Activated naive CD8-positive, alpha-beta T cell treated with anti-CD3 and anti-CD28 coated beads for 36 hours (primary cell): Measurements from ENCODE around the gene EIF6. TPM values are rescaled to one million over a fixed set of nuclear protein-coding genes. Genes with fewer than 3 reads are reported as not detected.
"Not testable (repeated sequence)": the region's sequence is repeated elsewhere in the genome, so short reads cannot be mapped to it uniquely, and the experiment has no call there.

Source experiments
- DNase-seq: peaks from one replicate; pipeline ENCODE4 v3.0.0; 2021
- H3K27ac Mint-ChIP-seq: one replicate; pipeline ENCODE4 v1.8.0; 2022; ENCODE audit warnings: mild to moderate bottlenecking, moderate library complexity, mixed read lengths
- H3K27me3 Mint-ChIP-seq: one replicate; pipeline ENCODE4 v1.8.0; 2022; ENCODE audit warnings: mild to moderate bottlenecking, mixed read lengths
- H3K36me3 Mint-ChIP-seq: one replicate; pipeline ENCODE4 v1.8.0; 2021; ENCODE audit warnings: mild to moderate bottlenecking, mixed read lengths
- H3K4me1 Mint-ChIP-seq: one replicate; pipeline ENCODE4 v1.8.0; 2021; ENCODE audit warnings: mixed read lengths
- H3K4me3 Mint-ChIP-seq: one replicate; pipeline ENCODE4 v1.8.0; 2022; ENCODE audit warnings: mild to moderate bottlenecking, moderate library complexity, mixed read lengths
- H3K9me3 Mint-ChIP-seq: one replicate; pipeline ENCODE4 v1.8.0; 2022; ENCODE audit warnings: mixed read lengths
- total RNA-seq, 2 experiments: library from RNA; stranded (reverse); gene quantifications; one replicate each; pipeline ENCODE4 v1.2.3, GENCODE V29; 2021

The EIF6 gene
- total RNA-seq, 2 experiments from 2014 or later = 172 to 179 TPM

DNA sequence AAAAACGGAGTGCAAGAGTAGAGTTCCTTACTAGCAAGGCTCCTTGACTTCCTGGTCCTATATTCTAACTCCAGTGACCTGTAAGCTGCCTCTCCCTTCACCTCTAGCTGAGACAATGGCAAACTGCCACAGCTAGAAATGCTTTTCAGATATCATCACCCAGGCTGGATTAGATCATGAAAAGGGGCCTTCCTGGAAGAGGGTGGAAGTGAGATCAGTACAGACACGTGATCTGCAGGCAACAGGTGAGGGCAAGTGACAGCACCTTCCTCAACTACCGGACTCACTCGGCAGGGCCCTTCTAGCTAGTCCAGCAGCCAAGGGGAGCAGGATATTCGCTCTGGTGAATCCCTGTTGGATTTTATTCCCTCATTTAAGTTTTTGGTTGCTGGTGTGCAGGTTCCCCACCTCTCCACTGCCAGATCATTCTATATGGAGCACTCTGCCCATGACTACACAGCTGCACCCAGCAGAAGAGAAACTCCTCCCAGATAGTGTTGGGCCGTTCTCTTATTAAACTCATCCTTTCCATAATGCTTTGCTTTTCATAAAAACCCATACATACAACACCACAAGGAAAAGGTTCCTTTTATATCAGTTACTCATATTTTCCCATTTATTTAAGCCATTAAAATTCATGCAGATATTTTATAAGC, 34.1 kb upstream of the EIF6 start:
- DNase-seq = no peak
- no peaks in the 10 kb centered on the region for H3K27me3 Mint-ChIP-seq
- no peak overlapping the region for H3K4me3 Mint-ChIP-seq
- peaks cover 3% of the 10 kb centered on the region for H3K36me3 Mint-ChIP-seq
- H3K27ac Mint-ChIP-seq = no peak overlapping the region
- H3K4me1 Mint-ChIP-seq = peaks cover 32% of the 10 kb centered on the region
- H3K9me3 Mint-ChIP-seq = no peaks in the 10 kb centered on the region

- Mint-ChIP-seq H3K36me3 (peaks cover 5% of the 10 kb centered on the region), H3K27me3 (no peaks in the 10 kb centered on the region), H3K9me3 (no peaks in the 10 kb centered on the region), H3K27ac (no peak overlapping the region), H3K4me3 (no peak overlapping the region), H3K4me1 (peaks cover 29% of the 10 kb centered on the region)
- DNase-seq = no peak
Measured at GRCh38 chr20:35317416-35318210, 33.0 kb upstream of the EIF6 start.

DNA sequence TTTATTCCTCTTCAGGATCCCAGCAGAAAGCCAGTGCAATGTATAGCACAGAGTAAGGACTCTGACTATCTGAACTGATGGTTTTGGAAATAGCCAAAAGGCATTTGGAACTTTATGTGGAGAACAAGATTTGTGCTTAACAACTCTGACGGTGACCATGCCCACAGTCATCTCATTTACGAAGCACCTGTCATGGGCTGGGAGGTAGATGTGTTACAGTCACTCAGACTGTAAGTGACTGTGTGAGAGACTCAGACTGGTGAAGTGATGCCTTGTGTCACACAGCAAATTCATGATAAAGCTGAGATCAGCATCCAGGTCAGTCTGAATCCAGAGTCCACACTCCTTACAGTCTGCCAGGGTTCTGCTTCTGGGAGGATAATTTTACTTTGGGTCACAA, 31.5 kb upstream of the EIF6 start:
- Mint-ChIP-seq H3K4me3 (no peak overlapping the region), H3K36me3 (peaks cover 8% of the 10 kb centered on the region), H3K9me3 (no peaks in the 10 kb centered on the region), H3K27me3 (no peaks in the 10 kb centered on the region), H3K4me1 (peaks cover 41% of the 10 kb centered on the region), H3K27ac (no peak overlapping the region)
- DNase-seq = no peak

- H3K27ac Mint-ChIP-seq, H3K9me3 Mint-ChIP-seq, H3K27me3 Mint-ChIP-seq, DNase-seq, H3K4me3 Mint-ChIP-seq: not testable (repeated sequence)
- peaks cover 41% of the 10 kb centered on the region for H3K4me1 Mint-ChIP-seq
- H3K36me3 Mint-ChIP-seq = peaks cover 10% of the 10 kb centered on the region
Measured at GRCh38 chr20:35315632-35316020, 31.1 kb upstream of the EIF6 start.

GRCh38 chr20:35314816-35315631, 30.5 kb upstream of the EIF6 start:
- peaks cover 41% of the 10 kb centered on the region for H3K4me1 Mint-ChIP-seq
- peaks cover 11% of the 10 kb centered on the region for H3K36me3 Mint-ChIP-seq
- no peak overlapping the region for H3K4me3 Mint-ChIP-seq
- DNase-seq = no peak
- no peaks in the 10 kb centered on the region for H3K9me3 Mint-ChIP-seq
- H3K27ac Mint-ChIP-seq = peak overlapping the region; percentile 52
- no peaks in the 10 kb centered on the region for H3K27me3 Mint-ChIP-seq

- Mint-ChIP-seq H3K9me3 (no peaks in the 10 kb centered on the region), H3K27me3 (no peaks in the 10 kb centered on the region), H3K4me1 (peaks cover 31% of the 10 kb centered on the region), H3K4me3 (no peak overlapping the region), H3K27ac (peak overlapping the region; percentile 50), H3K36me3 (peaks cover 13% of the 10 kb centered on the region)
- no peak for DNase-seq
Measured at GRCh38 chr20:35312318-35312717, 27.7 kb upstream of the EIF6 start.

GRCh38 chr20:35311822-35312221, 27.2 kb upstream of the EIF6 start:
- no peaks in the 10 kb centered on the region for H3K9me3 Mint-ChIP-seq
- H3K4me3 Mint-ChIP-seq = no peak overlapping the region
- no peak for DNase-seq
- no peaks in the 10 kb centered on the region for H3K27me3 Mint-ChIP-seq
- H3K36me3 Mint-ChIP-seq = peaks cover 13% of the 10 kb centered on the region
- H3K27ac Mint-ChIP-seq = peak overlapping the region; percentile 35
- H3K4me1 Mint-ChIP-seq = peaks cover 31% of the 10 kb centered on the region

- H3K27me3 Mint-ChIP-seq = no peaks in the 10 kb centered on the region
- H3K27ac Mint-ChIP-seq = peak overlapping the region; percentile 35
- peaks cover 13% of the 10 kb centered on the region for H3K36me3 Mint-ChIP-seq
- H3K4me1 Mint-ChIP-seq = peaks cover 35% of the 10 kb centered on the region
- H3K4me3 Mint-ChIP-seq = no peak overlapping the region
- DNase-seq = peak; percentile 67
- no peaks in the 10 kb centered on the region for H3K9me3 Mint-ChIP-seq
Measured at GRCh38 chr20:35311409-35311808, 26.8 kb upstream of the EIF6 start.

GRCh38 chr20:35307666-35308653, 23.4 kb upstream of the EIF6 start:
- Mint-ChIP-seq H3K9me3 (no peaks in the 10 kb centered on the region), H3K4me1 (peaks cover 42% of the 10 kb centered on the region), H3K36me3 (peaks cover 13% of the 10 kb centered on the region), H3K27me3 (no peaks in the 10 kb centered on the region), H3K27ac (peak overlapping the region; percentile 18), H3K4me3 (no peak overlapping the region)
- DNase-seq = no peak

DNA sequence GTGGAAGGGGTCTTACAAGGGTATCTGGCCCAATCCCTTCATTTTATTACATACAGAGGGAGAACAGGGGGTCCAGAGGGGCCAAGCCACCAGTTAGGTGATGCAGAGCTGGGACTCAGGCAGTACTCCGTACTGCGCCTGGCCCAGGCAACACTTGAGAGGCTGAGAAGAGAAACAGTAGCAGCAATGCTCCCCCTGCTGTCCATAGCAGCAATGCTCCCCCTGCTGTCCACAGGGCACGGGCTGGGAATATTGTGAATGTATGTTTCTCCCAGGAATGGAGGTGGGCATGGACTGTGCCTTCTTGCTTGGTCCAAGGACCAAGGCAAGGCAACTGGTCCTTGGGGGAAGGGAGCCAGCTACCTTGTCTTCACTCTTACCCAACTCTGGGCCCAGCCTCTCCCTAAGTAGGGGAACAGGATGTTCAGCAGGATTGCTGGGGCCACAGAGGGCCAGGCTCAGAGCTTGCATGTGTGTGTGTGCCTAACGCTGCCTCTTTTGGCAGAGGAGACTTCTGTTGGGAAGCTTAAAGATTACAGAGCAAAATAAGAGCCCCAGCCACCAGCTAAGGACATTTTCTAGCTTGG, 22.5 kb upstream of the EIF6 start:
- DNase-seq = no peak
- H3K36me3 Mint-ChIP-seq = peaks cover 8% of the 10 kb centered on the region
- H3K9me3 Mint-ChIP-seq = no peaks in the 10 kb centered on the region
- no peaks in the 10 kb centered on the region for H3K27me3 Mint-ChIP-seq
- H3K27ac Mint-ChIP-seq = peak overlapping the region; percentile 92
- no peak overlapping the region for H3K4me3 Mint-ChIP-seq
- H3K4me1 Mint-ChIP-seq = peaks cover 40% of the 10 kb centered on the region

DNA sequence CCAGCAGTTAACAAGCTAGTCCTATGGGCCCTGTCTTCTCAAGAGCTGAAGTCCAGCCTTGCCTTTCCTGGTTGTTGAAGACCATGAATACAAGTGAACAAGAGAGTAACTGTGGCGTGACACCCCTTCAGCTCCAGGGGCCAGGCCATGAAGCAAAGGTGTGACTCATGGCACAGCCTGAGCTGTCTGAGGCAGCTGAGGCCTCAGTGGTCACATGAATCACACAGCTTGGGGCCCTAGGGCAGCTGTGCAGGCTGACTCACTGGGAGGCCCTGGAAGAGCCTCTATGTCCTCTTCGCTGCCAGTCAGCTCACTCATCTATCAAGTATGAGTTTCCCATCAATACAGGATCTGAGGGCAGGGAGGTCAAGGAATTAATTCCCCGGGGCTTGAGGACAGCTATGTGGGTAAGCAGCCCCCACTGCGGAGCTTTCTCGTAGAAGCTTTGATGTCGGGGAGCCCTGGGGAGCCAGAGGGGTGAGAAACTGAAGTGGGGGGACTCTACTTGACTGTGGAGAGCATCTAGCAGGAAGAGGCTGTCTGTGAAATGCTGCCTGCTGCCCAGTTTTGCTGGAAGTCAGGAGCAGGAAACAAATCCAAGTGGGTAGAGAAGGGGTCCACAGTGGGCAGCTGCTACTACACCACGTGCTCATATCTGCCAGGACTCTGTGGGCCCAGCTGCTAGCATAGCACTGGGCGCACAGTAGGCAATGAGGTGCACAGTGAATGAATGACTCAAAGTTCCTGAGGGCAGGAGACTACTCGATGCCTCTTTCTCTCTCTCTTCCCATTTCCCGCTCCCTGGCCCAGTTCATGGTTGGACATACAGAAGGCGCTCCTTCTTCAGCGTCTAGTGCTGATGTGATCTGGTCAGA, 21.3 kb upstream of the EIF6 start:
- peak; percentile 86 for DNase-seq
- Mint-ChIP-seq H3K36me3 (peaks cover 6% of the 10 kb centered on the region), H3K4me3 (peak overlapping the region; percentile 56), H3K27ac (peak overlapping the region; percentile 92), H3K27me3 (no peaks in the 10 kb centered on the region), H3K9me3 (no peaks in the 10 kb centered on the region), H3K4me1 (peaks cover 34% of the 10 kb centered on the region)

- Mint-ChIP-seq H3K36me3 (peaks cover 4% of the 10 kb centered on the region), H3K9me3 (no peaks in the 10 kb centered on the region), H3K4me3 (no peak overlapping the region), H3K4me1 (peaks cover 34% of the 10 kb centered on the region), H3K27me3 (no peaks in the 10 kb centered on the region), H3K27ac (peak overlapping the region; percentile 92)
- no peak for DNase-seq
Measured at GRCh38 chr20:35304956-35305355, 20.4 kb upstream of the EIF6 start.

DNA sequence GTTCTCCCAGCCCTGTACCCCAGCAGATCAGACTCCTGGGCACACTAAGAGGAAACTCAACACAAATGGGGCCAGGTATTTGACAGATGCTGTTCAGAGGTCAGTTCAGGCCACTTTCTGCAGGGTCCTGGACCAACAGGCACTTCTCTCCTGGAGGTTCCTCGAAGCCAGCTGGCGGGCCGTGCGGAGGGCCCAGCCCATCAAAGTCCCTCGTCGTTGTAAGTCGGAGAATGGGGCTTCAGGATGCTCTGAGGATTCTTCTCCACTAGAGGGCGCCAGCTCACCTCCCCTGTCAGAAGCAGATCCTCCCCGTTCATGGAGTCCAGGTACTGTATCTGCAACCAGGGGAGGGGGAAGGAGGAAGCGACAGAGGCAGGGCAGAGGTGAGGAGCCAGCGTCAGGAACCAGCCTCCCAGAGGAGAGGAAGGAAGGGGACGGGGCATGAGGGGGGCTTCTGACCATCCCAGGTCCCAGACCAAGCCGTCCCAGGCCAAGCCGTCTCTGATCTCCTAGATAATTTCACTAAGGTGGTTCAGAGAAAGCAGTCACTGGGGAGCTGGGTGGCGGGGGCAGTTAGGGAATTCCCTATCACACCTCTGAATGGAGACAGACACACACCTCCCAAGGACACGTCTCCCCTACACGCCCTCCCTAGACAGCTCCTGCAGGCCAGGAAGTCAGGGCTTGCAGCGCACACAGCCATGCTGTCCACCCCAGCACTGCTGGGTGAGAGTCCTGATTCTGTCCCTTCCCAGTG, 19.3 kb upstream of the EIF6 start:
- Mint-ChIP-seq H3K27ac (no peak overlapping the region), H3K4me1 (peaks cover 34% of the 10 kb centered on the region), H3K4me3 (no peak overlapping the region)

More for the DNA sequence above, 19.3 kb upstream of the EIF6 start:
- Mint-ChIP-seq H3K36me3 (peaks cover 3% of the 10 kb centered on the region), H3K27me3 (no peaks in the 10 kb centered on the region), H3K9me3 (no peaks in the 10 kb centered on the region)
- peak; percentile 77 for DNase-seq
